SK-N-SH treated with all-trans-retinoic acid at 6 μM for 48 hours (cell line): ENCODE data around the gene KCNQ5.
"Not testable (repeated sequence)": the region's sequence is repeated elsewhere in the genome, so short reads cannot be mapped to it uniquely, and the experiment has no call there.

Experiments used
- CSDC2 ChIP-seq: fragments of 250-450 bp; sonication (Bioruptor Pico); IDR thresholded peaks from 2 replicates; pipeline ENCODE4 v1.5.0; 2020; ENCODE audit warnings: mild to moderate bottlenecking, moderate library complexity
- RARB ChIP-seq: fragments of 250-450 bp; sonication (Bioruptor Pico); IDR thresholded peaks from 2 replicates; pipeline ENCODE4 v1.8.0; 2021; ENCODE audit warnings: mild to moderate bottlenecking, moderate library complexity
- ZC3H10 ChIP-seq: fragments of 250-450 bp; sonication (Bioruptor Pico); IDR thresholded peaks from 2 replicates; pipeline ENCODE4 v1.5.1; 2021; ENCODE audit warnings: mild to moderate bottlenecking, moderate library complexity
- TF ChIP-seq, protein P1 (sequence below): fragments of 250-450 bp; sonication (Bioruptor Pico); IDR thresholded peaks from 2 replicates; pipeline ENCODE4 v1.5.1; 2020; ENCODE audit warnings: low read depth, mild to moderate bottlenecking, moderate library complexity

DNA sequence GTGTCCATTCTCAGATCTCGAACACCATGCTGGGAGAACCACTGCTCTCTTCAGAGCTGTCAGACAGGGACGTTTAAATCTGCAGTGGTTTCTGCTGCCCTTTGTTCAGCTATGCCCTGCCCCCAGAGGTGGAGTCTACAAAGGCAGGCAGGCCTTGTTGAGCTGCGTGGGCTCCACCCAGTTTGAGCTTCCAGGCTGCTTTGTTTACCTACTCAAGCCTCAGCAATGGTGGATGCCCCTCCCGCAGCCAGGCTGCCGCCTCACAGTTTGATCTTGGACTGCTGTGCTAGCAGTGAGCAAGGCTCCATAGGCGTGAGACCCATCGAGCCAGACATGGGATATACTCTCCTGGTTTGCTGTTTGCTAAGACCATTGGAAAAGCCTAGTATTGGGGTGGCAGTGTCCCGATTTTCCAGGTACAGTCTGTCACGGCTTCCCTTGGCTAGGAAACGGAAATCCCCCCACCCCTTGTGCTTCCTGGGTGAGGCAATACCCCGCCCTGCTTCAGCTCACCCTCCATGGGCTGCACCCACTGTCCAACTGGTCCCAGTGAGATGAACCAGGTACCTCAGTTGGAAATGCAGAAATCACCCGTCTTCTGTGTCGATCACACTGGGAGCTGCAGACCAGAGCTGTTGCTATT lies 362.4 kb downstream of the KCNQ5 start:
- TF ChIP-seq CSDC2, RARB, ZC3H10 (CRISPR knock-in tag): not testable (repeated sequence)
- TF ChIP-seq, protein P1, sequence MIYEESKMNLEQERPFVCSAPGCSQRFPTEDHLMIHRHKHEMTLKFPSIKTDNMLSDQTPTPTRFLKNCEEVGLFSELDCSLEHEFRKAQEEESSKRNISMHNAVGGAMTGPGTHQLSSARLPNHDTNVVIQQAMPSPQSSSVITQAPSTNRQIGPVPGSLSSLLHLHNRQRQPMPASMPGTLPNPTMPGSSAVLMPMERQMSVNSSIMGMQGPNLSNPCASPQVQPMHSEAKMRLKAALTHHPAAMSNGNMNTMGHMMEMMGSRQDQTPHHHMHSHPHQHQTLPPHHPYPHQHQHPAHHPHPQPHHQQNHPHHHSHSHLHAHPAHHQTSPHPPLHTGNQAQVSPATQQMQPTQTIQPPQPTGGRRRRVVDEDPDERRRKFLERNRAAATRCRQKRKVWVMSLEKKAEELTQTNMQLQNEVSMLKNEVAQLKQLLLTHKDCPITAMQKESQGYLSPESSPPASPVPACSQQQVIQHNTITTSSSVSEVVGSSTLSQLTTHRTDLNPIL (CRISPR knock-in tag) = not testable (repeated sequence)
